GM18526 (cell line): ENCODE measurements around the gene MMD2.

Experiments used
- POLR2A ChIP-seq: IDR thresholded peaks from 3 replicates; pipeline ENCODE4 v1.6.1; 2011; ENCODE audit not compliant: insufficient read length; ENCODE audit errors: extremely low read depth

MMD2 gene, protein sequence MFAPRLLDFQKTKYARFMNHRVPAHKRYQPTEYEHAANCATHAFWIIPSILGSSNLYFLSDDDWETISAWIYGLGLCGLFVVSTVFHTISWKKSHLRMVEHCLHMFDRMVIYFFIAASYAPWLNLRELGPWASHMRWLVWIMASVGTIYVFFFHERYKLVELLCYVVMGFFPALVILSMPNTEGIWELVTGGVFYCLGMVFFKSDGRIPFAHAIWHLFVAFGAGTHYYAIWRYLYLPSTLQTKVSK

DNA sequence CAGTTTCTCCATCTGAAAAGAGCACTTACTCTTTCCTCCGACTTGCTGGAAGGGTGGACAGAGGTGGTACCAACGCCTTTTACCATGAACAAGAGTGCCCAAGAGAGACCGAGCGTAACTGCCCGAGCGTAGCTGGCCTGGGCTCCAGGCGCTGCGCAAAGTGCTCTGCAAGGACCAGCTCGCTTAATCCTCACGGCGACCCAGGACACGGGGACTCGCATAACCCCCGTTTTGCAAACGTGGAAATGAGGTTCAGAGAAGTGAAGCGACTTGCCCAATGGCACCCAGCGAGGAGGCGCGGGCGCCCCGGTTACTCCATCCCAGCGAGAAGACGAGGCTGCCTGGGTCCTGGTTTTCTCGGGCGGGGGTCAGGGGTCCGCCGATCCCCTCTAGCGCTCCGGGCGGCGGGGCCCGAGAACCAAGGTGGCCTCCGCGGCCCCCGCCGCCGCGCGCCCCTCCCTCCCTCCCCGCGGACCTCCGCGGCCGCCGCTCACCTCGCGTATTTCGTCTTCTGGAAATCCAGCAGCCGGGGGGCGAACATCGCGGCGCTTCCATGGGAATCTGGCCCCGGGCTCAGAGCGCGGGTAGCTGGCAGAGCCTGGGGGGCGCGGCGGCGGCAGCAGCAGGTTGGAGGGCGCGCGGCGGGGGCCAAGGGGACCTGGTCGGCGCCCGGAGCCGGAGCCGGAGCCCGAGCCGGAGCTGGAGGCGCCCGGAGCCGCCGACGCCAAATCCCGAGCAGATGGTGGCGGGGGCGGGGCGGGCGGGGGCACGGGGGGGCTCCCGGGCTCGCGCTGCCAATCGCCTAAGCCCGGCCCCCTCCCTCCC, at the start of gene MMD2:
Gene MMD2 (minus strand): TSS at position 711 of the 825 bp plus-strand sequence. CDS start 170 bp downstream, at position 541.
- TF ChIP-seq POLR2A, result no peak

DNA sequence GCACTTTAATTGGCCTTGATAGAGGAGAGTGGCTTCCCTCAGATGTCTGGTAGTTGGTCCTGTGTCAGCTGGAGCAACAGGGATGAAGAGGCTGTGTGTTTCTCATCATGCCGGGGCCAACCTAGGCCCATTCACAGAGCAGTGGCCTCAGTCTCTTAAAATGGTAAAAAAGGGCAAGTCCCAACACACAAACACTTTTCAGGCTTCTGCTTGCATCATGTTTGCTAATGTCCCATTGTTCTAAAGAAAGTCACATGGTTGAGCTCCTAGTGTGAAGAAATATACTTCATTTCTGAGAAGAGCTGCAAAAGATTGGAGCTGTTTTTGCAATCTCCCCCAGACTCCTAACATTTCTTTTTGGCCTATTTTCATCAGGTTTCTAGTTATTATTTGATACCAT, 46.1 kb upstream of the MMD2 start:
- TF ChIP-seq POLR2A, result no peak

DNA sequence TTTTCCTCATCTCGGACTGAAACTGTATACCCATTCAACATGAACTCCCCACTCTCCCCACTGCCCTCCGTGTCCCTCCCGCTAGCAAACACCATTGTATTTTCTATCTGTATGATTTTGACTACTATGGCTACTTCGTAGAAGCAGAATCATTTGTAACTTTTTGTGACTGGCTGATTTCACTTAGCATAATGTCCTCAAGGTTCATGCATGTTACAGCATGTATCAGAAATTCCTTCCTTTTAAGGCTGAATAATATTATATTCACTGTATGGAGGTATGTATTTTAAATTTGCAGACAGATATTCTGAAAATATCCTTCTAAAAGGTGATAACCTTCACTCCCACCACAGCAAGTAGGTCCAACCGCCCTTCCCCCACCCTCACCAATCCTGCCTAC, 42.9 kb upstream of the MMD2 start:
- no peak for TF ChIP-seq POLR2A

DNA sequence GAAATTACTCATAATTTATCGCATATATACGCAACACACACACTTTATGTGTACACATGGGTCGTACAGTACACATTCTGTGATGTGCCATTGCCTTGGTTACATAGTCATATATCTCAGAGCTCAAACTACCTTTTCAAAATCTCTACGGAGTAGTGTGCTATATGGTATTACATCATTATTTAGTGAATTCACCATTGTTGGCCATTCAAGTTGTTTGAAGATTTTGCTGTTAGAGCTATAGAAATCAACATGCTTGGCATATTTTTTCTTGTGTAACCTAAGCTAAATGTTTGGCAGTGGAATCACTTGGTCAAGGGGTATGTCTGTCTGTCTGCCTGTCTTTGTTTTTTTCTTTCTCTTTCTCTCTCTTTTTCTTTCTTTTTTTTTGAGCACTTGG, 42.0 kb upstream of the MMD2 start:
- TF ChIP-seq POLR2A, result no peak

DNA sequence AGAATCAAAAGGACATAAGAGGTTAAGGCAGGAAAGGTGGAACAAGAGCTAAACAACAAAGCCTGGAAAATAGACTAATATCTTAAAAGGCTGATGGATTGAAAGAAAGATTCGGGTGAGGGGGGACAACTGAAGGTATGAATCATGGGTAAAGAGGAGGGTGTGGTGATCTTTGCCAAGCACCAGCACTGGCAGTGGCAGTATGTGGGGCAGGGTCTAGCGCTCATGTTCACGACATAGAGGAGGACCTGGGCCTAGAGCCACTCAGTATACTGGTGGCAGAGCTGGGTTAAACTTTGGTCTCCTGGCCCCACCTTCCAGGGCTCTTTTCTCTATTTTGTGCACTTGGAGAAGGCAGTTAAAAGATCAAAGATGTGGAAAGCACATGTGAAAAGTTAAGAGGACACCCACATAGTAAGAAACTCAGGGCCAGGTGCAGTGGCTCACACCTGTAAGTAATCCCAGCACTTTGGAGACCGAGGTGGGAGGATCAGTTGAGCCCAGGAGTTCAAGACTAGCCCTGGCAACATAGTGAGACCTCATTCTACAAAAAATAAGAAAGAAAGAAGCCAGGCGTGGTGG, 40.5 kb upstream of the MMD2 start:
- no peak for TF ChIP-seq POLR2A

DNA sequence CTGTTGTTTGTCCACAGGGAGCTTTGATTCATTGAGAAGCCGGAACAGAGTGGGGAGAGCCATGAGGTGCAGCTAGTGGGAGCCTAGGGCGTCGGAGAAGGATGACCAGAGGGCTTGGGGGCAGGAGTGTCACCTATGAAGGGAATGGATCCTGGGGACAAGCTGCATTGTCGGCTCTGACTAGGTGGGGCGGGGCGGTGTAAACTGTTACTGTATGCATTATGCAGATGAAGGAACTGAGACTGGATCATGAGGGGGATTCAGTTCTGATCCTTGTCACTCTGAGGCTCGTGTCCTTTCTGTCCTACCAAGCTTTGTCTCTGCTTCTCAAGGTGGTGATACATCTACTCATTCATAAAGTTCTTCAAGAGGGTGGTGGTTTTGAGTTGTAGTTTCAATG, 39.9 kb upstream of the MMD2 start:
- TF ChIP-seq POLR2A, result no peak

DNA sequence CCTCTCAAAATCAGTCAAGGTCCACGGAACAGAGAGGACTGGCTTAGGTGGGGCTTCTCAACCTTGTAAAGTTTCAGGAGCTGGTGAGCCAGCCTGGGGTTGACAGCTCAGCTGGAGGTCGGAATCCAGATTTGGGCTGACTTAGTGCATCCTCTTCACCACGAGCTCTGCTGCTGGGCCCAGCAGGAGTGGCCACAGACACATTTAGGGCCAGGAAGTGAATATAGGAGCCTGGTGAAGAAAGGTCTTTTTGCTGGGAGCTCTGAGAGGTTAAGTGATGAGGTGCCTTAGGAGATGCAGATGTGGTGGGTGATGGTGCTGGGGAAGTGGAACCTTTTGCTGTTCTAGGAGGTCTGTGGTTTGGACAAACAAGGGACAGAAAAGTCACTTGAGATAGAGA, 39.3 kb upstream of the MMD2 start:
- TF ChIP-seq POLR2A, result no peak

DNA sequence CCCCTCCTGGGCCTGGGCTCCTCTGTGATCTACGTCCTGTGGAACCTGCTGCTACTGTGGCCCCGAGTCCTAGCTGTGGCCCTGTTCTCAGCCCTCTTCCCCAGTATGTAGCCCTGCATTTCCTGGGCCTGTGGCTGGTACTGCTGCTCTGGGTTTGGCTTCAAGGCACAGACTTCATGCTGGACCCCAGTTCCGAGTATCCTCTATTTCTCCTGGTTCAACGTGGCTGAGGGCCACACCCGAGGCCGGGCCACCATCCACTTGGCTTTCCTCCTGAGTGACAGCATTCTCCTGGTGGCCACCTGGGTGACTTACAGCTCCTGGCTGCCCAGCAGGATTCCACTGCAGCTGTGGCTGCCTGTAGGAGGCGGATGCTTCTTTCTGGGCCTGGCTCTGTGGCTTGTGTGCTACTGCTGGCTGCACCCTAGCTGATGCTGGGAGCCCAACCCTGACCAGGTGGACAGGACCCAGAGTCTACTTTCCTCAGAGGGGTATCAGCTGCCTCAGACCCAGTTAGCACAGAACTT, 37.8 kb upstream of the MMD2 start:
- TF ChIP-seq POLR2A, result no peak

DNA sequence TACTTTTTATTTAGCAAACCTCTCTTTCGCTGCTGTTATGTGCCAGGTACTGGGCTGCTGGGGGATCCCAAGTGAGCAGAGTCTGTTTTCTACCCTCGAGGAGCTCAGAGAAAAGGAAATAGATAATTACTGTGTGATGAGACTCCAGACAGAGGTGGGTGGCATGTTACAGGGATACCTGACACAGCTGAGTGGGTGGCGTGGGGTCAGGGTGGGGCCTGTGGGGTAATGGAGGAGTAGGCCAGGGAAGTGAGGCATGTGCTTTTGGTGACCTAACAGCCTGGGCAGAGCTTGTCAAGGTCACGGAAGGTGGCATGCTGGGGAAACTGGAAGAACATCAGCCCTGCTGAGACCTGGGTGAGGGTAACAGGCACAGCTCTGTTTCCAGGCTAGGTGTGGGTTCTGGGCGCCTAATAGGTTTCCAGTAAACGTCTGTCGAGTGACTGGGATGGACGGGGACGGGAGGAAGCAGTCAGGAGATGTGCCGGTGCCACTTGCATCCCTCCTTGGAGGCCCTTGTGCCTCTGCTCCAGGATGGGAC, 36.5 kb upstream of the MMD2 start:
- TF ChIP-seq POLR2A, result no peak

DNA sequence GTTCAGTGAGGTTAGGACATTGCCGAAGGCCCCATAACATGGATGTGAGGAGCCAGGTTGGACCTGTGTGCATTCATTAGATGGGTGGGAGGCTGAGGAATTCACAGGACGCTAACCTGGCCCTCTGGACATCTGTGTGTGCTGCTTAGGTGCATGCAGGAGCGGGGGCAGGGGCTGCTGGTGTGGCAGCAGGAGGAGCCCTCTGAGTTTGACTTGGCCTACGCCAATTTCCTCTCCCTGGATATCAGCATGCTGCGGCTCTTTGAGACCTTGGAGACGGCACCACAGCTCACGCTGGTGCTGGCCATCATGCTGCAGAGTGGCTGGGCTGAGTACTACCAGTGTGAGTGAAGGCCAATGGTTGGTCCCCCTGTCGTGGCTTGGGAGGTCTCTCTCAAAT, 34.5 kb upstream of the MMD2 start:
- TF ChIP-seq POLR2A, result no peak

DNA sequence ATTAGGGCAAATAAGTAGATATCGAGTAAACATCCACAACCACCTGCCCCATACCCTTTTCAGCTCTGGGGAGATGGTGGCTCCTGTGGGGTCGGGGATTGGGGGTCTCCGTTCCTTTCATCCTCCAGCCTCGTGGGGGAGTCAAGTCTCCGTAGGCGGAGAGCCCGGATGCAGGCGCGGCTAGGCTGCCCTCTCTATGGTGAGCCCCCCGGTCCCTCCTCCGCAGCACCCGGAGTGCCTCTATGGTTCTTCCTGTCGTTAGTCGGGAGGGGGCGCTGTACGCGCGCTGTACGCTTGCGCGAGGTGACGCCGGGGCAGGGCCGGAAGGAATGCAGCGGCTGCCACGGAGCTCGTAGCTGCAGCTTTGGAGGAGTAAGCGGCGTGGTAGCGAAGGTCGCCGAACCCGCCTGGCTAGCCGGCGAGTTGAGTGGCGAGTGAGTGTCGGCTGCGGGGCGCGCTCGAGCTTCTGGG, 14.8 kb upstream of the MMD2 start:
- TF ChIP-seq POLR2A, result peak; percentile 77

DNA sequence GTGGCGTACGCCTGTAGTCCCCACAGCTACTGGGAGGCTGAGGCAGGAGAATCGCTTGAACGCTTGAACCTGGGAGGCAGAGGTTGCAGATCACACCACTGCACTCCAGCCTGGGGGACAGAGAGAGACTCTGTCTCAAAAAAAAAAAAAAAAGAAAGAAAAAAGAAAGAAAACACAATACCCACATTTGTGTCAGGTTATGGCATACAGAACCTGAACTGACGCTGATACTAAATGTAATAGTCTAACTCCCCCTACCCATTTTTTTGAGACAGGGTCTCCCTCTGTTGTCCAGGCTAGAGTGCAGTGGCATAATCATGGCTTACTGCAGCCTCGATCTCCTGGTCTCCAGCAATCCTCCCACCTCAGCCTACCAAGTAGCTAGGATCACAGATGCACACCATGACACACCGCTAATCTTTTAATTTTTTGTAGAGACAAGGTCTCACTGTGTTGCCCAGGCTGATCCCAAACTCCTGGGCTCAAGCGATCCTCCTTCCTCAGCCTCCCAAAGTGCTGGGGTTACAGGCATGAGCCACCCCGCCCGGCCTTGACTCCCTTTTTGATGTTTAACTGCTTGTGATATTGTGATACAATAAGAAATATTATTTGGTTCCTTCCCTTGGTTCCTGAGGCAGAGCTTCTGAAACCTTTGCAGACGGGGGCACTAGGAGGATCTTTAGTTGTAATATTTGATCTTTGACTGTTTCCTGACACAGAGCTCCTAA, 6.5 kb upstream of the MMD2 start:
- TF ChIP-seq POLR2A, result no peak

DNA sequence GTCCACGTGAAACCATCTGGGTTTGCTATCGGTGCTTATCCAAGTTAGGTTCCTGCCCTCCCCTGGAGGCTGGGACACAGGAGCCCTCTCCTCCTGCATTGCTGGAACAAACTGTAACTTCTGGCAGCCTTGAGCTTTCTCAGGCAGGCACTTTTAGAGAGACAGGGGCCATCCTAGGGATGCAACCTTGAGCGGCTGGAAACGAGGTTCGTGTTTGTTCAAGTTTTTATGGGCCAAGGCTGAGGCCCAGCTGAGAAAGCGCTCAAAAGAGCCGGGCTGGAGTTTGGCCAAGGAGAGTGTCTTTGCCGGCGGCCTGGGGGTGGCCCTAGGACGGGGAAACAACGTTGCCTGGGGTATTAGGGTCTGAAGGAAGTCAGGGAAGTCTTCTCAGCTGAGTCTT, 5.5 kb upstream of the MMD2 start:
- TF ChIP-seq POLR2A, result no peak

DNA sequence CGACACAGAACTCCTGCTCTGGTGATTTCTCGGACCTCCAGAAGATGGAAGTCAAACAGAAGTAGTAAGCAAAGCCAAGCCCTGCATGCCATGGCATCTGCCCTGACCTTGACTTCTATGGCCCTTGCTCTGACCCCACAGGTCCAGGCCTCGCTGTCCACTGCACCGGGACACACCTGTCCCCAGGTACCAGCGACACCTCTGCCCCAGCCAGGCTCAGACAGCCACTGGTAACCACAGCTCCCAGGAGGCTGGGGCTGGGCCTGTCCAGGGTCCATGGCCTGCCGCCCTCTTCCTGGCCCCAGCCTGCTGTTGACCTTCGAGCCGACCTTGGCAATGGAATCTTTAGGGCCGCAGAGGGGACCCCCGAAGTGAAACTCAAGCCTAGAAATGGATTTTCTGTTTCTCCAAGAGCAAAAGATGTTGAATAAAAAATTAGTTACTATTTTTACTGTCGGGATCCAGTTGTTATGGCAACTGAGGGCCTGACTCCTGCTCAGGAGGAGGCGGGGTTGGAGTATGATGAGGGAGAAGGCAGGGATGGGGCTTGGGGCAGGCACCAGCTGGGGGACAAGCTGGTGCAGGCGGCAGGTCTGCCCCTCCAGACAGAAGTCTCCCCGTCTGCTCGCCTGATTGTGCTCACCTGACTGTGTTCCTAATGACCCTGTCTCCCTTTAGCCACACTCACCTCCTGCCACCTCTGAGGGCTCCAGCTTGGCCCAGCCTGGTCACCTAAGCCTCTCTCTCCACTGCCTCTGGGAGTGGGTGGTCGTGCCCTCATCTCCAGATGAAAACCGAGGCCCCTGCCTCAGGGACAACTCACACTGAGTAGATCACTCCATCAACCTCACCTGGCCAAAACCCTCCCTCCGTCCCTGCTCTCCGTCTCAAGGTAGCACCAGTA, 4.1 kb upstream of the MMD2 start:
- no peak for TF ChIP-seq POLR2A
